ENCODE data around the gene CEP63.

CEP63 gene

GRCh38 chr3:134505485-134505884 lies 19.6 kb downstream of the CEP63 start:
- H3K27ac ChIP-seq: no peak overlapping the region
- TF ChIP-seq, protein P1, sequence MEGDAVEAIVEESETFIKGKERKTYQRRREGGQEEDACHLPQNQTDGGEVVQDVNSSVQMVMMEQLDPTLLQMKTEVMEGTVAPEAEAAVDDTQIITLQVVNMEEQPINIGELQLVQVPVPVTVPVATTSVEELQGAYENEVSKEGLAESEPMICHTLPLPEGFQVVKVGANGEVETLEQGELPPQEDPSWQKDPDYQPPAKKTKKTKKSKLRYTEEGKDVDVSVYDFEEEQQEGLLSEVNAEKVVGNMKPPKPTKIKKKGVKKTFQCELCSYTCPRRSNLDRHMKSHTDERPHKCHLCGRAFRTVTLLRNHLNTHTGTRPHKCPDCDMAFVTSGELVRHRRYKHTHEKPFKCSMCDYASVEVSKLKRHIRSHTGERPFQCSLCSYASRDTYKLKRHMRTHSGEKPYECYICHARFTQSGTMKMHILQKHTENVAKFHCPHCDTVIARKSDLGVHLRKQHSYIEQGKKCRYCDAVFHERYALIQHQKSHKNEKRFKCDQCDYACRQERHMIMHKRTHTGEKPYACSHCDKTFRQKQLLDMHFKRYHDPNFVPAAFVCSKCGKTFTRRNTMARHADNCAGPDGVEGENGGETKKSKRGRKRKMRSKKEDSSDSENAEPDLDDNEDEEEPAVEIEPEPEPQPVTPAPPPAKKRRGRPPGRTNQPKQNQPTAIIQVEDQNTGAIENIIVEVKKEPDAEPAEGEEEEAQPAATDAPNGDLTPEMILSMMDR (conservative IDR thresholded peaks at IDR 0.05): no peak

GRCh38 chr3:134511500-134511899 lies 25.6 kb downstream of the CEP63 start:
- TF ChIP-seq, protein P1 (conservative IDR thresholded peaks at IDR 0.05): no peak

DNA sequence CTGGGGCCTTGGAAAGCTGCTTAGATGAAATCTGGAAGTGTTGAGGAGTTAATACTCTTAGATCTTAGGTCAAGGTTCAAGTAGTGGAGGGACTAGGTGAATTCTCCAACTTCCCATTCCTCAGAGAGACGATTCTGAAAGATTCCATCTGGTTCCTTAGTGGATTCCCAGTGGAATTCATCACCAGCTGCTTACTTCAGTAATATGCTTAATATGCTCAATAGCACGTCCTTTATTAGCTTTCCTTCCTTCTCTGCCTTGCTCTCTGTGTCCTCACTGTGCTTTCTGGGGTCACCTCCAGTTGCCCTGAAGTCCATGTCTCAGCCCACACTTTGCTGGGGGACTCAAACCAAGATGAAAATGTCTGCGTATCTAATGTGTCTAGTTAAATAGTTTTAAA lies 31.0 kb downstream of the CEP63 start:
- H3K27ac ChIP-seq: no peak overlapping the region
- TF ChIP-seq, protein P1 (conservative IDR thresholded peaks at IDR 0.05): no peak

More at GRCh38 chr3:134511500-134511899, 25.6 kb downstream of the CEP63 start:
- no peak overlapping the region for H3K27ac ChIP-seq

GRCh38 chr3:134517791-134518190 lies 31.9 kb downstream of the CEP63 start:
- H3K27ac ChIP-seq: no peak overlapping the region
- TF ChIP-seq, protein P1 (conservative IDR thresholded peaks at IDR 0.05): no peak

DNA sequence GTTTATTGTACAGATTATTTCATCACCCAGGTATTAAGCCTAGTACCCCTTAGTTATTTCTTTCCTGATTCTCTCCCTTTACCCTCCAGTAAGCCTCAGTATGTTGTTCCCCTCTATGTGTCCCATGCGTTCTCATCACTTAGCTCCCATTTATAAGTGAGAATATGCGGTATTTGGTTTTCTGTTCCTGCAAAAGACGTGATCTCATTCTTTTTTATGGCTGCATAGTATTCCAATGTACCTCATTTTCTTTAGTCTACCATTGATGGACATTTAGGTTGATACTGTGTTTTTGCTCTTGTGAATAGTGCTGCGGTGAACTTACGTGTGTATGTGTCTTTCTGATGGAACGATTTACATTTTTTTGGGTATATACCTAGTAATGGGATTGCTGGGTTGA lies 36.7 kb downstream of the CEP63 start:
- TF ChIP-seq, protein P1 (conservative IDR thresholded peaks at IDR 0.05): no peak
- H3K27ac ChIP-seq: no peak overlapping the region

GRCh38 chr3:134525293-134525692 lies 39.4 kb downstream of the CEP63 start:
- TF ChIP-seq, protein P1 (conservative IDR thresholded peaks at IDR 0.05): no peak
- H3K27ac ChIP-seq: no peak overlapping the region

DNA sequence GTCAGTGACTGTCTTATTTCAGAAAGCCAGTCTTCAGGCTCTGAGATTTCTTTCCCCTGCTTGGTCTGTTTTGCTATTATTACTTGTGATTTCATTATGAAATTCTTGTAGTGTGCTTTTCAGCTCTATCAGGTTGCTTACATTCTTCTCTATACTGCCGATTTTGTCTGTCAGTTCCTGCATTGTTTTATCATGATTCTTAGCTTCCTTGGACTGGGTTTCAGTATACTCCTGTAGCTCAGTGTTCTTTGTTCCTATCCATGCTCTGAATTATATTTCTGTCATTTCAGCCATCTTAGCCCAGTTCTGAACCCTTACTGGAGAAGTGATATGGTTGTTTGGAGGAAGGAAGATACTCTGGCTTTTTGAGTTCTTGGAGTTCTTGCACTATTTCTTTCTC lies 40.5 kb downstream of the CEP63 start:
- no peak overlapping the region for H3K27ac ChIP-seq
- TF ChIP-seq, protein P1 (conservative IDR thresholded peaks at IDR 0.05): no peak

DNA sequence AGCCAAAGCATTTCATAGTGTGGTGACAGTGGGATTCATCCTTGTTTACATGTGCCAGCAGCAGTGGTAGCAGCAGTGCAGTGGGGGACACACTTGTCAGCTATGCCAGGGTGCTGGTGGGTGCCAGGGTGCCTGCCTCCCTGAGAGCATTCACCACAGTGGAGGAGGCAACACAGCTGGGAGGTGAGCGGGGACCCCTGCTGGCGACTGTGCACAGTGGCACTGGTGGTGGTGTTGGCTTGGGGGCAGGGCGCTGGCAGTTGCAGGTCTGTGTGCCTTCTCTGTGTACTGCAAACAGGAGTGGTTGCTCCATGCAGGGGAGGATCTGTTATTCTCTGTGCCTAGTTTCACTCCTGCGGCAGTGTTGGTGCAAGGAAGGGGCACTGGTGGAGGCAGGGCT lies 41.2 kb downstream of the CEP63 start:
- H3K27ac ChIP-seq: no peak overlapping the region
- TF ChIP-seq, protein P1 (conservative IDR thresholded peaks at IDR 0.05): no peak

Measured in VCaP (cell line).